HG02840 (cell line): Measurements from ENCODE around the gene PELI1.
"Not testable (repeated sequence)": the region's sequence is repeated elsewhere in the genome, so short reads cannot be mapped to it uniquely, and the experiment has no call there.

ENCODE experiments used
- ATAC-seq: cut with Tn5 transposase; IDR thresholded peaks from one replicate; pipeline ENCODE4 v1.9.1; 2021; ENCODE audit warnings: mild to moderate bottlenecking, moderate library complexity, moderate number of reproducible peaks; ENCODE audit not compliant: unreplicated experiment, low FRiP score

The PELI1 gene

DNA sequence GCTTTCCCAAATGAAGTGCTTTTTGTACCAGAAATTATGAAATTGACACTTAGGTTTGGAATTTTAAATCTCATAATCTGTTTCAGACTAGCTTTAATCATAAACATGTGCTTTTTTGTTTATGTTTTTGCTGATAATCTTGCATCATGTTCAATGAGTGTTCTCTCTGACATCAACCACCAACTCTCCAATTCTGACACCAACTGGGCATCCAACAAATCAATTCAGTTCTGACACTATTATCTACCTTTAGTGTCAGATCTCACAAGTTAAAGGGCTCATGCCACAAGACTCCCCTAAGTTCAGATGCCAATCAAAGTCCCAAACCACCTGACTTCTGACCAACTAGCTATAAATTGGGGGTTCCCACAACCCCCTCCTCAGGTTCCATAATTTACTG lies 19.6 kb downstream of the PELI1 start:
- ATAC-seq, result no peak

DNA sequence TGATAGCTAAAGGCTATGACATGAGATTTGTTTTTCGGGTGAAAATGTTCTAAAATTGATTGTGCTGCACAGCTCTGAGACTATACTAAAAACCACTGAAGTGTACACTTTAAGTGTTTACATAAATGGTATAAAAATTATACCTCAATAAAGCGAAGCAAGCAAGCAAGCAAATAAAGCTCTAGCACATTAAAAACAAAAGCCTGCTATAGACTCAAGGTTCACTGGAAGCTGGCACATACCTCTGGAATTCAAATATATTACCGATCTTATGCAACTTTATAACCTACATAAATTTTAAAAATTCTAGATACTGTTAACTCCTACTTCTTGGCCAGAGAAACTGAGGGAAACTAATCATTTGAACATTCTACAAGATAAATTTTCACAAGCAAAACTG lies 20.1 kb downstream of the PELI1 start:
- ATAC-seq, result no peak

DNA sequence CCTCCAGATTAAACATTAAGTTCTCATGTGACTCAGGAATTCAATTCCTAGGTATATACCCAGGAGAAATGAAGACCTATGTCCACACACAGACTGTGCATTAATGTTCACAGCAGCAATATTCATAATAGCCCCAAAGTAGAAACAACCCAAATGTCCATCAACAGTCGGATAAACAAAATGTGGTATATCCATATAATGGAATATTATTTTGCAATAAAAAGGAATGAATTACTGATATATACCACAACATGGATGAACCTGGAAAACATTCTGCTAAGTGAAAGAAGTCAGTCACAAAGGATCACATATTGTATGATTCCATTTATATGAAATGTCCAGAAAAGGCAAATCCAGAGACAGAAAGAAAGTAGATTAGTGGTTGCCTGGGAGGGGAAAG lies 20.5 kb downstream of the PELI1 start:
- no peak for ATAC-seq

DNA sequence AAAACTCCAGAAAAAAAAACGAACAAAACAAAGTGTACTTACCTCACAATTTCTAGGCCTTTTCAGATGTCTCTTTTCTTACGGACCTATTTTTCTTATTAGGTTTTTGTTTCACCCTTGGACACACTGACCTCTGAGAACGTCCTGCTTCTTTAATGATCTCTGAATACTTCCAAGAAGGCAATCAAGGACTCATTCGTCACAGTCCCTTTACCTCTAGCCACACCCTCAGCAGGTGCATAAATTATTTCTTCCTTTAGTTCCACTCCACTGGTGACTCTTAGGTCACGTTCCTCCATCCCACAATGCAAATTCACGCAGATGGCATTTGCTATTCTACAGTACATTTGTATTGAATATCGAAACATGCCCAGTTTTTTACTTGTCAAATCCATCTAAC lies 21.9 kb downstream of the PELI1 start:
- no peak for ATAC-seq

DNA sequence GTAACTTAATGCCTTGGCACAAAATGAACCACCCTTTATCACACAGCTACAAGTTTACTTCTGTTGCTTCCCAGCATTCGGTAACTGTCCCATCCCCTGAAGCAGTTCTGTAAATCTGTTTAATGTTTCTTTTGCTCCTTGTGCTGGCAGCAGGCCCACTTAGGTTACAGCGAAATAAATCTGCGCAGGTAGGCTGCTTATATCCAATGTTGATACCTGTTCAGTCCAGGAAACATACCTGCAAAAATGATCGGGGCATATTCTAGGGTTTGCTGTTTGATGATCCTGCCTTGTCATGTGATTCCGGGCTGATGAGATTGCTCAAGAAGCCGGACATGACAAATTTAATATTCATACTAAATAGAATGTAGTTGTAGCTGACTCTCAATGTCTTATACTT lies 23.3 kb downstream of the PELI1 start:
- no peak for ATAC-seq

DNA sequence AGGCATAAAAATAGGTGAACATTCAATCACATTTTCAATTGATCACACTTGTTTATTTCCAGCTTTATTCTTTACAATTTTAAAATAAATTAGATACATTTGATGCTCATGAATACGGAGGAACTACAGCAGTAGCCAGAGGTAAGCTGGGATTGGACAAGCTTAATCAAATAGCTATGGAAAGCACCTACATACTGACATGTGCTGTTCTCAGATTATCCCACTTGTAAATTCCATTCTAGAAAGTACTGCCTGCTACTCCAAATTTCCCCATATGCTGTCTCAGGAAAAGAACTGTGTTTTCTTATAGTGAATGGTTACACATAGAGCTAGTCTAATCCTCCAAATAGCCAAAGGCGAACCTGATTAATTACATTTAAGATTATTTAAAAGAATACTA lies 24.2 kb downstream of the PELI1 start:
- ATAC-seq, result no peak

DNA sequence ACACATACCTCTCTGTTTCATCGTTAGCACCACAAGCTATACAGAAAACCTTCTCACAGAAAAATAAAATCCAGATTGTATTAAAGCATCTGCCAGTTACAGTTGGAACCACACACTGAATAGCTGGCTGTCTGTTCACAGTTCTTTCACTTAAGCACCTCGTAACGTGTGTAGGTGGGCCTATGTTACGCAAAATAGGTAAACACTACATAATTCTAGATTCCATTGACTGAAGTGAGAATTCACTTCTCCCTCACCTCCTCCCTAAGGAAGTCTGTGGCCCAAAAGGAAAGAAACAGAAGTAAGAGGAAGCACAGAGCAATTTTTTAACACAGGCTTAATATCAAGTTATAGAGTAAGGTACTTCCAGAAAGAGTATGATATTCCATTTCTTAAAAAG lies 24.9 kb downstream of the PELI1 start:
- ATAC-seq, result no peak

DNA sequence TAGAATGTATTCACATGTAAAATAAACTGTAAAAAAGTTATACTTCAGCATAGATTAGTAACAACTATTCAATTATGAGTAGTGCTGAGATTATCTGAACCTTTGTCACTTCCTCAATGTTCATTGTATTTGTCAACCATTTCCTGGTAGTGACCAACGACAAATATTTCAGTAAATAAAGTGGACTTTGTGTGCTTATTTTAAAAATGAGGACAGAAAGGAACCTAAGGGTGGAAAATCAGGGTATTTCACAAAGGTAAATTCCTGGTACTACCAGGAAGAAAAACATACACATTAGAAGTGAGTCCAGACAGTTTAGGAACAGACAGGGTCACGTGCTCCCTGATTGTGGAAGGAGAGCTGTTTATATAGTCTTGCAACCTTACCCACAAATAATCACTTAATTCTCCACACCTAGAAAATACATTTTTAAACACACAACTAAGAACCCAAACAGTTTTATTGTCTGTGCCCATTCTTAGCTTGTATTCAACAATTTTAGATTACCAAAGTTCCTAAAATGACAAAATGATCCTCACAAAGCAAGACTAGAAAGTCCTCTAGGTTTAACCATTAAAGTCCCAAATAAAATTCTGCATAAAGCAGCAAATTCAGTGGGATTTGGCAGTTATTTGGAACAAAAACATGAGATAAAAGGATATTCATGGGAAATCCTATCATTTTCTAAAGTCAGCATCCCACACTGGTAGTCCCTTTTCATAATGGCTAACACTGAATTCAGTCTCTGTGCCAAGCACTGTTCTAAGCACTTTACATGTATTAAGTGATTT lies 28.2 kb downstream of the PELI1 start:
- ATAC-seq, result no peak

DNA sequence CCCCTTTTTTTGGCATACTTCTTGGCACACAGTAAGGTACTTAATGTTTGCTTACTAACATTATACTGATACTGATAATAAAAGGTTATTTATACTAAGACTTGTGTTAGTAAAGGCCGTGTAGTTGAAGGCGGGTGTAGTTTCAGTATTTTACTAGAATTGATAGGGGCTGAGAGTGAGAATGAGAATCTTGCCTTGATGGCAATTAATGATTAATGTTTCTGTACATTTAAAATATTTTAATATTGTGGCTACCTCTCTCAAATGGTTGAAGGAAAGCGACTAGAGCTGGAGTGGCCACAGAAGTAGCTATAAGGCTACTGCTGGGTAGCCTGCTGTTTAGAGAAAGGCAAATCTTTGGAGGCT lies 29.3 kb downstream of the PELI1 start:
- no peak for ATAC-seq

DNA sequence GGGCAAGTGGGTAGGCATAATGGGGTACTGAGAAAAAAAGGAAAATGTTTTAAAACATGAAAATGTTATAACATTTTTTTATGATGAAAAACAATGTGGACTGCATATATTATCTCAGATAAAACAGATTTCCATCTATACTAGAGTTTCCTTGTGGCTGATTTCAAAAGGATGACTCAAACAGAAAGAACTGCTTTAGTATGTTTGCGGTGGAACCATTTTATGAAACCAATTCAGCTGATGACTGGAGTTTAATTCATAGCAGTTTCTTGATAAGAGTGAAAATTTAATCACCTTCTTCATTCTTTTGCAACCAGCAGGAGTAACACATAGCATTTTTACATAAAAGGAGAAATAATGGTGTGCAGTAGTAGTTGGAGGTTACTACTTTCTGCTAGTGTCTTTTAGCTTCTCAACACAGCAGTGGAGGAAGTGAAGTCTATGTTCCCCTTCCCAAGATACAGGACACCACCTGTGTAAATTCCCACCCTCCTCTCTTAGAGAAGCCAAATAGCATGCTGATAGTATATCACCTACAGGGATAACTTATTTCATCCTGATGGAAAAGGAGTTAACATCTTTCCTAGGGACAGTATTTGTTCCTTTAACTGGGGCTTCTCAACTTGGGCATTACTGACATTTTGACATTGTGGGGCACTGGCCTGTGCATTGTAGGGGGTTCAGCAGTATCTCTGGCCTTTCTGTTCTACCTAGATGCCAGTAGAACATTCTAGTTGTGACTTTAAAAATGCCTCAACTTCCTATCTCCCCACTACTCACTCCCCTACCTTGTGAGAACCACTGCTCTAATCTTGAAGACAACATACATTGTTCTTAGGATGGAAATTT lies 29.9 kb downstream of the PELI1 start:
- ATAC-seq, result peak; percentile 48

DNA sequence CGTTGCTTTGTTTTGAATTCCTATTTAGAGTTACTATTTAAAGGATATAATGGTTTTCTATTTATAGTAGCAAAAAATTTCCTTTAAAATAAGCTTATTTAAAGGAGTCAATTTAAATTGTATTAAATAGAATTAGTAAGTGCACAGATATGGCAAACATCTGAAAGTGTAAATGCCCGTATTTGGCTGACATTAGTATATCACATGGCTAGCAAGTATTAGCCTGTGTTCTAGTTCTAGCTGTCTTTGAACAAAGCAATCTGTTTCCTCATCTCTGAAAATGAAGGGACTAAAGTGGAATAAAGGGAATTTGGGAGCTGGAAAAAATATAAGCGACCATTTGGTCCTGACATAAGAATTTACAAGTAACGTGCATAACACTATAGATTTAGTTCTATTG lies 32.2 kb downstream of the PELI1 start:
- ATAC-seq, result no peak

DNA sequence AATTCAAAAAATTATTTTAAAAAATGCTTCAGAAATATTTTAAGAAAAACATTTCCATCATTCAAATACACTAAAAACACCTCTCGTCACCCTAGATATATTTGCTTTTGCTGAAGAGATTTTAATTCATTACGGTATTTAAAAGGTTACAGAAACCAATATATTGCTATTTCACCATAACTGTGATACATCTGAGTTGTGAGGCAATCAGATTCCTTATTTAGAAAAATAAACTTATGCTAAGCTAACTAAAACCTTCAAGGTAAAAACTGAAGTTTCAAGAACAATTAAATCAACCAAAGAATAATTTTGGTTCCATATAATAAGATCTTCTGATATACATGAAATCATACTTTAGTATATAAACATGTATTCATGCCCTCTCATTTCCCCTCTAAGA lies 32.8 kb downstream of the PELI1 start:
- ATAC-seq, result no peak

DNA sequence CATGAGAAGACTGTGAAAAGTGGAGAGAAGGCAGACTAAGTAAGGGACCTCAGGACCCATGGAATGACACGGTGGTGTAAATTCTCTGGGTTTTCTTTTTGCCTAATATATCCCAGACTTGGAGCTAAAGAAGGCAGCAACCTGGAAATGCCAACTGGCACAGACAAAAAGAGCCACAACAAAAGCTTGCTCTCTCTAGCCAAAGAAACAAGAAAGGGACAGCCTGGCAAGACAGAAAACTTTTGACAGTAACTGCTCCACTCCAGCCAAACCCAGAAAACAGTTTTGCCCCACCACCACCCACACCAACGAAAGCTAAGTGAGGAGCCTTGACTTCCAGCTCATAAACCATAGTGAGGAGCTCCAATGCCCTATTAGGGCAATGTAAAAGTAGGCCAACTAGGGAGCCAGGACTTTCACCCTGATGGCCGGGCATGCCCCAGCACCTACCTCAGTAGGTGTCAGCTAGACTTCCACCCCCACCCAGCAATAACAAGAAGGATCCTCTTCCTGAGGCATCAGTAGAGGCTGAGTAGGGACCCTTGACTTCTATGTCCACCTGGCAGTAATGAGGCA lies 35.5 kb downstream of the PELI1 start:
- no peak for ATAC-seq

DNA sequence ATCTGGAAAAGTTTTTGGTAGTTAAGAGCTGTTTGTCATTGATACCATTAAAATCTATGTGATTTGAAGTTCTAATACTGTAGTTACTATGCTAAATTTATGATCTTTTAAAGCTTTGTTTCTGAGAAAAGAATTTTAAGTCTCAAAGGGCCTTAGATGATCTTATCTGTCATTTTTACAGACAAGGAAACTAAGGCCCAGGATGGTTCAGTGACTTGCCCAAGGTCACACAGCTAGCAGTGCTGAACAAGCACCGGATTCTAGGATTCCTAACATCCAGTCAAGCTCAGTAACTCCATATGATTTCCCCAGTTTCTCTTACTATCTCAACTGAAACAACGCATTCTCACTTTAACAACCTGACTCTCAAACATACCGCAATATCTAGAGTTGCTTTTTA lies 37.7 kb downstream of the PELI1 start:
- no peak for ATAC-seq

DNA sequence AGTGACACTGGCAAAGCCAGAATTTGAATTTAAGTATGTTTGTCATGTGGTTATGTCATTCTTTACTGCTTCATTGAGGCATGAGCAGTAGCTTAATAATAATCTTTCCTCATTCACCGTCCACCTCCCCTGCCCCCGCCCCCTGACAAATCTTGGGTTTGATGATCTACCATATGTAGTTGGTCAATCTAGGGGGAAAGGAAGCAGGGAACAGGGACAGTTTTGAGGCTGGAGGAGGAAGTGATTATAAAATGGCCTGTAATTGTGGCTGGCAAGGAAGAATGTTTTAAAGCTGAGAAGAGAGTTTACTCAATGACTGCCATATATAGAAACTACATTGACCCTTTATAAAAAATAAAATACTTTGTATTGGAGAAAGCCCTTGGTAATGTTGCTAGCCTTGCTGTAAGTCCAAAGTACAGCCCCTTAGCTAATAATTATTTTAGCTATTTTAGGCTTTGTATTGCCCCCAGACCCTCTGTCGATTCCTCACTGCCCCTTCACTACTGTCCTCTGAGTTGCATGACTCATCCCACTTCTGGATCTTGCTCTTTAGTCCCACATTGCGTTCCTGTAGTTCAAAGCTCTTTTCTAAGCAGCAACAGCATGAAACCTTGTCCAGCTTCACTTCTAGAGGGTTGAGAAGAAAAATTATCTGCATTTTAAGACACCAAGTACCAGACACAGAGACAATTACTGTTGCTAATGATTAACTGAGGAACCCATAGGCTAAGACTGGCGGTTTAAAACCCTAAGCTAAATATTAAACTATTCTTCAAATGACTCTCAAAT lies 38.4 kb downstream of the PELI1 start:
- ATAC-seq, result no peak

DNA sequence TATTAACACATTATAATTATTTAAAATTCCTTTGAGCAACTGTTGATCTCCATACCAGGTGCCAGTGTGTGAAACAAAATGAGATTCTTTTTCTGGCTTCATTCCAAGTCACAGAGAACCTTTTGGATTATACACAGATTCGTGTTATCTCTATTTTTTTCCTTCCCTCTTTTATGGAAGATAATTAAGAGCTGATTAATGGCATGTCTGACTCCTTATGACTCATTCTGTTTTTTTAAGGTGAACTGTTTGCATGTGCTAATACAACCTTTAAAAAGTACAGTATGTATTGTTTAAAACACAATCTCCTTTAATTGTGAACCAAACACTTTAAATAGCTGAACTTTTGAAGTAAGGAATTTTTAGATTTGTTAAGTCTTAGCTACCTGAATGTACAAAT lies 39.3 kb downstream of the PELI1 start:
- ATAC-seq, result no peak

DNA sequence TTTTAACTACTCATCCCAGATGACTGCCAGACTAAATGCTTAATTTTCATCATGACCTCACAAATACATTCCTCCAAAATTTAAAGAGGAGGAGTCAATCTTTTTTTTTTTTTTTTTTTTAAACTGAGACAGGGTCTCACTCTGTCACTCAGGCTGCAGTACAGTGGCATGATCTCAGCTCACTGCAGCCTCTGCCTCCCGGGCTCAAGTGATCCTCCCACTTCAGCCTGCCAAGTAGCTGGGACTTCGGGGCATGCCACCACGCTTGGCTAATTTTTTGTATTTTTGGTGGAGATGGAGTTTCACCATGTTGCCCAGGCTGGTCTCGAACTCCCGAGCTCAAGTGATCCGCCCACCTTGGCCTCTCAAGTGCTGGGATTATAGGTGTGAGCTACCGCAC lies 41.5 kb downstream of the PELI1 start:
- not testable (repeated sequence) for ATAC-seq

DNA sequence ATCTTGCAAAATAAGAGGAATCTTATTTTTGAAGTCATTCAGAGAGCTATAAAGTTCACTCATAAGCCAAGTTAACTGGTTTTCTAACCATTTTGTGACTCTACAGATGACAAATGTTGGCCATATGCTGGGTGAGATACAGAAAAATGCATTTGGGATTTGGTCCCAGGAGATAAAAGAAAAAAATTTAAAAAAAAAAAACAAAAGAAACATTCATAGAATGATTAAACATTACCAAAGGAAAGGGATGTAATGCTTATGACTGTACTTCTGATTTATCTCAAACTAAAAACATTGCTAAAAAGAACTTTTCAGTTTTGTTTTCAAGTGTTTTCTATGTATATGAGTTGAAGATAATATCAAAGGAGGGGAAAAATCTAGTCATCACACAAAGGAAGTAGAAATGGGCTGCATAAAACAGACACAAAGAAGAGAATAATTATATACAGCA lies 43.1 kb downstream of the PELI1 start:
- peak; percentile 49 for ATAC-seq

DNA sequence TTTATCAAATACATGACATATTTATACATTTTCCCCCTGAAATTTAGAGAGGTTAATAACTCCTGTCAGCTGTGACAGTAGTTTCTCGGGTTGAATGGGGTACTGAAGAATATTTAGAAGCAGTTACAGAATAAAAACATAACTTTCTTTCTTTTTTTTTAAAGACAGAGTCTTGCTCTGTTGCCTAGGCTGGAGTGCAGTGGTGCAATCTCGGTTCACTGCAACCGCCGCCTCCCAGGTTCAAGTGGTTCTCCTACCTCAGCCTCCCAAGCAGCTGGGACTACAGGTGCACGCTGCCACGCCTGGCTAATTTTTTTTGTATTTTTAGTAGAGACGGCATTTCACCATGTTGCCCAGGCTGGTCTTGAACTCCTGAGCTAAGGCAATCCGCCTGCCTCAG lies 43.6 kb downstream of the PELI1 start:
- not testable (repeated sequence) for ATAC-seq

DNA sequence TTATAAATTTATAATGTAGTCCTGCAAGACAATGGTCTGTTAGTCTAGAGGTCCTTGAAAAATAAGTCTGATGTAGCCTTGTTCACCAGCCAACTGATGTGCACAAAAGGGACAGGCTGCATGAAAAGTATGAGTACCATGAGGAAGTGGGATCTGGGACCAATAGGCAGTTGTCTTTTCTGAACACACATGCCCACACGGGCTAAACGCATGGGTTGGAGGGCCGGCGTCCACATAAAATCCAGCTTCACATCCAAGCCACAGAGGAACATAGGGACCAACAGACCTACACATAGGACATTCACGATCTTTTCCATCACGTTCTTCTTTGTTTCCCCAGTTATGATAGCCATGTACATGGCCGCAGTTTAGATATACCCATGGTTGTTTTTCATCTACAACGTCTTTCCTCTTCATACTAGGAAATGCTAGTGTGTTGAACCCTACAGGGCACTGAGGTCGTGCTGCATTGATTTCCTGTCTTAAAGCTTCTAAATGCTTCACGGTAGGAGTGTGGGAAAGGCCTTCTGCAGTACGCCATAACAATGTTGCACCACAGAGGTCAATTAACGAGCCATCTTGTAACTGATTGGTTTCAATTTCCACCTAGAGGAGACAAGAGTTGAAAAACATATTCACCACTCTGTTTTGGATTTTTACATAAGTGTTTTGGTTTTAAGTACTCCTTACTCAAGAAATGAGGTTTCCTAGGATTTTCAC lies 49.4 kb downstream of the PELI1 start:
- ATAC-seq, result no peak
